DMS53 (cell line): ENCODE measurements around the gene LRRC4C.
"Not testable (repeated sequence)": the region's sequence is repeated elsewhere in the genome, so short reads cannot be mapped to it uniquely, and the experiment has no call there.

Source experiments
- DNase-seq: peaks from one replicate; lab custom pipeline; 2025; lab: John Stamatoyannopoulos, UW

LRRC4C gene

GRCh38 chr11:41019666-41020065 lies 439.8 kb downstream of the LRRC4C start:
- not testable (repeated sequence) for DNase-seq

GRCh38 chr11:41018224-41018623 lies 441.2 kb downstream of the LRRC4C start:
- no peak for DNase-seq

- no peak for DNase-seq
Observed at GRCh38 chr11:41010361-41011050, 448.9 kb downstream of the LRRC4C start.

- no peak for DNase-seq
Observed at GRCh38 chr11:41005986-41006385, 453.5 kb downstream of the LRRC4C start.

- no peak for DNase-seq
Observed at GRCh38 chr11:41003339-41004282, 455.8 kb downstream of the LRRC4C start.

GRCh38 chr11:40998920-40999319 lies 460.5 kb downstream of the LRRC4C start:
- no peak for DNase-seq

- no peak for DNase-seq
Observed at GRCh38 chr11:40987776-40988435, 471.5 kb downstream of the LRRC4C start.

GRCh38 chr11:40986320-40986719 lies 473.1 kb downstream of the LRRC4C start:
- DNase-seq, result peak; percentile 81

- DNase-seq, result no peak
Observed at GRCh38 chr11:40975076-40975475, 484.4 kb downstream of the LRRC4C start.

GRCh38 chr11:40974186-40974795 lies 485.2 kb downstream of the LRRC4C start:
- DNase-seq, result no peak

GRCh38 chr11:40958707-40959106 lies 500.7 kb downstream of the LRRC4C start:
- no peak for DNase-seq

GRCh38 chr11:40952479-40952878 lies 507.0 kb downstream of the LRRC4C start:
- no peak for DNase-seq

- no peak for DNase-seq
Observed at GRCh38 chr11:40938002-40938401, 521.5 kb downstream of the LRRC4C start.

GRCh38 chr11:40924915-40925314 lies 534.5 kb downstream of the LRRC4C start:
- DNase-seq, result peak; percentile 28

- no peak for DNase-seq
Observed at GRCh38 chr11:40921246-40921645, 538.2 kb downstream of the LRRC4C start.

GRCh38 chr11:40910774-40911173 lies 548.7 kb downstream of the LRRC4C start:
- DNase-seq, result not testable (repeated sequence)

GRCh38 chr11:40894501-40894900 lies 565.0 kb downstream of the LRRC4C start:
- DNase-seq, result no peak

- DNase-seq, result peak; percentile 11
Observed at GRCh38 chr11:40885250-40885954, 574.0 kb downstream of the LRRC4C start.

GRCh38 chr11:40882301-40882700 lies 577.2 kb downstream of the LRRC4C start:
- DNase-seq, result no peak

- DNase-seq, result no peak
Observed at GRCh38 chr11:40879911-40880310, 579.5 kb downstream of the LRRC4C start.

- no peak for DNase-seq
Observed at GRCh38 chr11:40877981-40878380, 581.5 kb downstream of the LRRC4C start.
